Spinal cord (tissue), 10 donors: ENCODE results near the gene HPGD. TPM values are rescaled to one million over a fixed set of nuclear protein-coding genes. Genes with fewer than 3 reads are reported as not detected.

Experiments used
- DNase-seq, 6 donors: peaks; one replicate each; pipeline versions ENCODE4 v3.0.0 to v3.0.0-alpha.2; 2013 to 2015; ENCODE audit warnings: low spot score in 6 of 6, low read depth in 4 of 6
- H3K27ac ChIP-seq: one replicate; pipeline ENCODE4 v1.5.1; 2013; ENCODE audit warnings: low read depth, low read length, control low read depth
- H3K27me3 ChIP-seq: one replicate; pipeline ENCODE4 v1.6.1; 2013; ENCODE audit warnings: low read length; ENCODE audit not compliant: control insufficient read depth, insufficient read depth
- H3K36me3 ChIP-seq: one replicate; pipeline ENCODE4 v1.6.1; 2013; ENCODE audit warnings: low read length; ENCODE audit not compliant: control insufficient read depth, insufficient read depth
- H3K4me1 ChIP-seq: one replicate; pipeline ENCODE4 v1.6.1; 2013; ENCODE audit warnings: low read length; ENCODE audit not compliant: control insufficient read depth, insufficient read depth
- H3K4me3 ChIP-seq: one replicate; pipeline ENCODE4 v1.5.1; 2013; ENCODE audit warnings: low read depth, low read length, control low read depth
- H3K9me3 ChIP-seq: one replicate; pipeline ENCODE4 v1.6.1; 2013; ENCODE audit warnings: low read length; ENCODE audit not compliant: control insufficient read depth, insufficient read depth
- WGBS: methylation state at CpG from one replicate; pipeline ENCODE4 v1.1.5; 2013; ENCODE audit warnings: missing lambda C conversion rate; ENCODE audit not compliant: insufficient coverage; 5-methylcytosine and 5-hydroxymethylcytosine counted together
- long read RNA-seq, 4 donors: transcript quantifications; one replicate each; lab custom pipeline, GENCODE V29; 2026
- polyA plus RNA-seq, 2 donors: library from polyadenylated mRNA; unstranded; fragments of 120-200 nt; gene quantifications; one replicate each; pipeline ENCODE4 v1.2.1, GENCODE V29; 2013; ENCODE audit not compliant: insufficient read length in 2 of 2
- total RNA-seq, 2 donors: library from RNA; depleted of rRNA in 1 of 2; stranded (reverse); fragments of 120-200 nt in 1 of 2; fragments of >200 nt in 1 of 2; gene quantifications; one replicate each; pipeline versions ENCODE4 v1.2.3 to v1.2.4, GENCODE V29; 2013 to 2014
- donor health status: healthy.

The HPGD gene
- total RNA-seq: 10 to 100 TPM in 1 of 2 donors, 1 to 10 TPM in 1; 5.5 to 14.8 TPM
- 1 to 10 TPM; 3.5 to 5.9 TPM for polyA plus RNA-seq
- long read RNA-seq, donor 1, partial matches to known transcripts: 0 of 5 reads
- long read RNA-seq, donor 1, other reads (novel, unspliced or antisense): 0 of 5 reads
- long read RNA-seq, donor 2, partial matches to known transcripts: 0 of 3 reads
- long read RNA-seq, donor 2, other reads (novel, unspliced or antisense): 0 of 3 reads
- long read RNA-seq, donor 3, partial matches to known transcripts: 0 of 1 reads
- long read RNA-seq, donor 3, other reads (novel, unspliced or antisense): 0 of 1 reads
- long read RNA-seq, donor 4, transcript HPGD-210 (3 exons, 786 nt): minor isoform, 6 of 95 reads
- long read RNA-seq, donor 4, transcript HPGD-202 (7 exons, 3,027 nt): major isoform, 40 of 95 reads
- long read RNA-seq, donor 4, transcript HPGD-207 (2 exons, 536 nt): minor isoform, 6 of 95 reads
- long read RNA-seq, donor 4, partial matches to known transcripts: 36 of 95 reads
- long read RNA-seq, donor 4, other reads (novel, unspliced or antisense): 0 of 95 reads

DNA sequence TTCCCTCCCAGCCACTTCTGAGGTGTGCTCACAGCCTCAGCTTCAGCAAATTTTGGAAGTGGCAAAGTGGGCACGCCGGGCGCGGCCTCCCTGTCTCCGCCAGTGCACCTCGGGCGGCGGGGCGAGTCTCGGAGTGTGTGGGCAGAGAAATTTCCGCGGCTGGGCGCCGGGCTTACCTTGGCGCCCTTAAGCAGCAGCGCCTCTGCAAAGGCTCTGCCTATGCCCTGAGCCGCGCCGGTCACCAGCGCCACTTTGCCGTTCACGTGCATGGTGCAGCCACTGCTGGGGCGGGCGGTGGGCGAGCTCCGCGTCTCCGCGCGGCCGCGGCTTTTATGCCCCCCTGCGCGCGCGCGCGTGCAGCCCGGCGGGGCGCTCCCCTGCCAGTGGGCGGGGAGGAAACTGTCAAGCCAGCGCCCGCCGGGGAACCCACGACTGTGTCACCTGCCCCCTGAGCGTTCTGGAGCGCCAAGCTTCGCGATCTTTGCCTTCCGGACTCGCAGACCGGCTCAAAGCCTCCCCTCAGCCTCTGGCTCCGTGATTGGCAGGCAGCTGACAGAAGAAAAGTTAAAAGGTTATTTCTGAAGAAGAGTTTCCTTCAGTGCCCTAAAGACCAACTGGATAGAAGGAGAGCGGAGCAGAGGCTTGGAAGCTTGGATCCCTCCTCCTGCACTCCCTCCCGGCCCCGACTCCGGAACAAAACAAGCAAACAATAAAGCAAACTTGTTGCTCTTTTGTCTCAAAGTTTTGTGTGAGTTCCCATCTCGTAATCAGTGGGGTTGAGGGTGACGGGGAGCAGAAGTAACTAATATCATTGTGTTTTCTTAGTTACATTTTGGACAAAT lies at the start of gene HPGD:
Gene HPGD, minus strand, starts transcription at position 306 of the 842 bp plus-strand sequence. Its CDS starts 37 bp downstream, at position 269.
- no peaks in the 10 kb centered on the region for H3K36me3 ChIP-seq
- under 1% methylated on average over 56 of the region's 60 CpGs for WGBS
- H3K27me3 ChIP-seq: peaks cover 18% of the 10 kb centered on the region
- no peak within 1 kb of the TSS for H3K27ac ChIP-seq
- H3K4me3 ChIP-seq: peak within 1 kb of the TSS; percentile 68
- peaks cover 7% of the 10 kb centered on the region for H3K4me1 ChIP-seq
- peak in 5 of 6 donors; percentile 23 to 80 (median 31) for DNase-seq
- no peaks in the 10 kb centered on the region for H3K9me3 ChIP-seq

DNA sequence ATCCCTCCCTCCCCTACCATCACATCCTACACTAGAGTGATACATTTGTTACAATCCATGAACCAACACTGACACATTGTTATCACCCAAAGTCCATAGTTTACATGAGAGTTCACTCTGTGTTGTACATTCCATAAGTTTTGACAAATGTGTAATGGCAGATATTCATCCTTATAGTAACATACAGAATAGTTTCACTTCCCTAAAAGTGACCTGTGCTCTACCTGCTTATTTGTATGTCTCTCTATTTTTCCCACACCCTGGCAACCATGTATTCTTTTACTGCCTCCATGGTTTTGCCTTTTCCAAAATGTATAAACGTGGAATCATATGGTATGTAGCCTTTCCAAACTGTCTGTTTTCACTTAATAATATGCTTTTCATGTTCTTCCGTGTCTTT lies 42.2 kb upstream of the HPGD start:
- Histone ChIP-seq H3K4me1 (no peaks in the 10 kb centered on the region), H3K27me3 (no peaks in the 10 kb centered on the region), H3K4me3 (no peak overlapping the region), H3K27ac (no peak overlapping the region), H3K36me3 (no peaks in the 10 kb centered on the region), H3K9me3 (no peaks in the 10 kb centered on the region)
- DNase-seq: no peak
- no CpG with 5 or more reads among the region's 2 CpGs for WGBS

GRCh38 chr4:174563399-174563798 lies 41.1 kb upstream of the HPGD start:
- WGBS: no CpG with 5 or more reads among the region's 1 CpG
- no peaks in the 10 kb centered on the region for H3K4me1 ChIP-seq
- H3K9me3 ChIP-seq: no peaks in the 10 kb centered on the region
- H3K27me3 ChIP-seq: no peaks in the 10 kb centered on the region
- no peaks in the 10 kb centered on the region for H3K36me3 ChIP-seq
- no peak for DNase-seq
- no peak overlapping the region for H3K4me3 ChIP-seq
- no peak overlapping the region for H3K27ac ChIP-seq

DNA sequence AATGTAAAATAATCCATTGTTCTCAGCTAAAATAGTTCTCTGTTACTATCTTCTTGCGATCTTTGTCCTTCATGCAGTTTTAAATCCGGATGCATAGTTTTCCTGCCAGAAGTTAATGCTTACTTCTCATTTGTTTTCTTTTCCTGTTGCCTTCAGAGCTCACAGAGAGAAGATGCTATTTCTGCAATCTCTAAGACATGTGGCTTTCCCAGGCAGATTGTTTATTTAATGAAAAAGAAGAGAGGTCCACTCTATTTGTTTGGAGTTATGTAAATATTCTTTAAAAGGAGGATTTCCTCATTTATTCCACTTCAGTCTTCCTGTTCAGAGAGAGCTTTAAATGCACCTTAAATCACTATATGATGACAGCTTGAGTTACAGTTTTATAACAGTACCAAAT lies 39.3 kb upstream of the HPGD start:
- H3K4me1 ChIP-seq: no peaks in the 10 kb centered on the region
- no peaks in the 10 kb centered on the region for H3K36me3 ChIP-seq
- peak in 2 of 6 donors; percentile 5 to 35 for DNase-seq
- H3K27me3 ChIP-seq: no peaks in the 10 kb centered on the region
- H3K4me3 ChIP-seq: no peak overlapping the region
- no peak overlapping the region for H3K27ac ChIP-seq
- no CpG with 5 or more reads among the region's 2 CpGs for WGBS
- no peaks in the 10 kb centered on the region for H3K9me3 ChIP-seq

DNA sequence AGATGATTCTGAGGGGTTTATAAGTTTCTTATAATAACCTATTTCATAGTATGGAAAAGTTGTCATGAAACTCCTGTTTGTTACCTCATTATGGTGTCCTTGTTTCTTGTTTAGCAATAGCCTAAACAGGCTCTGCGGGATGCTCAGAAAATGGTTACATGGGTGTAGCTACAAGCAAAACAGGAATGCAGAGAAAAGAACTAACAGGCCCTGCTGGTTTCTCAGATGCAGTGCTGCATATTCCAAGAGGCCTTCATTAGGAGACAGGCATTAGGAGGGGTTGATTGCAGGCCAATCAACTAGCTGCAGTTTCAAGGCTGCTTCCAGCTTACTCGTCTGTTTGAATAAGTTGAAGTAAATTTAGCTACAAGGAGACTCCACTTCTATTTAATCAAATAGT lies 37.6 kb upstream of the HPGD start:
- Histone ChIP-seq H3K9me3 (no peaks in the 10 kb centered on the region), H3K4me1 (no peaks in the 10 kb centered on the region), H3K27me3 (no peaks in the 10 kb centered on the region), H3K4me3 (no peak overlapping the region), H3K27ac (no peak overlapping the region), H3K36me3 (no peaks in the 10 kb centered on the region)
- DNase-seq: peak in 2 of 6 donors; percentile 11 to 47
- 25% methylated on average over 1 of the region's 2 CpGs for WGBS

- no peaks in the 10 kb centered on the region for H3K36me3 ChIP-seq
These were observed 33.7 kb upstream of the HPGD start for GRCh38 chr4:174555789-174556630.

DNA sequence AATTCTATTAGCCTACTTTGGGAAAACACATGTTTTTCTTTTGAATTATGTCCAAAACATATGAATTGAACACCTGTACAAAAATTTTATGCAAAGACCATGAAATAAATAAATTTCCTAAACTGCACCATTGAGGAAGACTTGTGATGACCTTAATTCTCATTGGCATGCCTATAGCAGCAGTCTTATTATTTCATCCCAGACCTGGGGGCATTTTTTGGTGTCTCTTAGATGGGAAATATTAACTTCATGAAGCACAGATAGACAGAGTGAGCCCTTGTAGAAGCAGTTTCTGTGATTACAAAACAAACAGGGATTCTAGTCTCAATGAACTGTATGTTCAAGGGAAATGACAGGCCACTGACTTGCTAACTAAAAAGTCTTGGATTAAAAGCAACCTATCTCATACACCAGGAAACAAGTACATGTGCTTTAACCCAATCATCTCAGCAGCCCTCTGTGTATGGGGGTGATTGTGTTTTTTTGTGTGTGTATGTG lies 32.0 kb upstream of the HPGD start:
- Histone ChIP-seq H3K27ac (no peak overlapping the region), H3K4me1 (no peaks in the 10 kb centered on the region), H3K9me3 (no peaks in the 10 kb centered on the region), H3K4me3 (no peak overlapping the region), H3K36me3 (no peaks in the 10 kb centered on the region), H3K27me3 (no peaks in the 10 kb centered on the region)
- DNase-seq: peak in 1 of 6 donors; percentile 52

More at GRCh38 chr4:174555789-174556630, 33.7 kb upstream of the HPGD start:
- no peak overlapping the region for H3K4me3 ChIP-seq
- 86% methylated on average over 1 of the region's 4 CpGs for WGBS
- H3K27me3 ChIP-seq: no peaks in the 10 kb centered on the region
- DNase-seq: no peak
- no peak overlapping the region for H3K27ac ChIP-seq
- no peaks in the 10 kb centered on the region for H3K4me1 ChIP-seq
- no peaks in the 10 kb centered on the region for H3K9me3 ChIP-seq

DNA sequence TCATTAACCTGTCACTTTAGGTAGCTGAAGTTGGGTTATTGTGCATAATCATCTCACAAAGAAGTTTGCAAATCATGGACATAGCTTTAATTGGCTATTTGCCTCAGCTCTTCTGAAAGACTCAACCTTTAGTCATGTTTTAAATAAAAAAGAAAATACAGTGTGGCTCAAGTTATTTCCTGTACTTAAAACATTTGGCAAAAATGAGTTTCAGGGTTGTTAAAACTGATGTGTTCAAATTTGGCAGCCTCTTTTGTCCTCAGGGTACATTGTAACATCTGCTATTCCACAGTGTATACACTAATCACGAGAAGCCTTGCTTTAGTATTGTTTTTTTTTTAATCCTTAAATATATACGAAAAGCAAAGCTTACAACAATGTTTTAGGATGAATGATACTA lies 31.5 kb upstream of the HPGD start:
- Histone ChIP-seq H3K9me3 (no peaks in the 10 kb centered on the region), H3K4me1 (no peaks in the 10 kb centered on the region), H3K4me3 (no peak overlapping the region), H3K27me3 (no peaks in the 10 kb centered on the region), H3K27ac (no peak overlapping the region), H3K36me3 (no peaks in the 10 kb centered on the region)
- WGBS: no CpG with 5 or more reads among the region's 2 CpGs
- peak in 3 of 6 donors; percentile 5 to 83 (median 15) for DNase-seq

DNA sequence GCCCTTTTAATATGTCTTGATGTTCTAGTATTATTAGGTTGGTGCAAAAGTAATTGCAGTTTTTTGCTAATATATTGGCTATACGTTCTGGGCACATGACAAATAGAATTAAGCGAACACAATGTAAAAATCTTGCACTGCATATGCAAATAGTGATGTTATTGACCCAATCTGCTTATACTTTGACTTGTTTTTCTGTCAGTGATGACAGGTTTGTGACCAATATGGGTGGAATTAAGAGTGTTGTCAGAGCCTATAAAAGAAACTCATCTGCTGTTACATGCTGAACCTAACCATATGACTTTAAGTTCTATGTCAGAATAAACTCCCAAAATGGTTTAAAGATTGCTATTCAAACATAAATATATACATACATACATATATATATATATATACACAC lies 30.7 kb upstream of the HPGD start:
- H3K36me3 ChIP-seq: no peaks in the 10 kb centered on the region
- H3K9me3 ChIP-seq: no peaks in the 10 kb centered on the region
- H3K27ac ChIP-seq: no peak overlapping the region
- no peaks in the 10 kb centered on the region for H3K4me1 ChIP-seq
- DNase-seq: no peak
- no peak overlapping the region for H3K4me3 ChIP-seq
- no peaks in the 10 kb centered on the region for H3K27me3 ChIP-seq
- 100% methylated on average over 1 of the region's 2 CpGs for WGBS
